ENCODE data around the gene TMEM87A.
A peak's percentile ranks its signal among the peaks of the same experiment; 100 is the strongest.
"Not testable (repeated sequence)": the region's sequence is repeated elsewhere in the genome, so short reads cannot be mapped to it uniquely, and the experiment has no call there.

TMEM87A gene, protein sequence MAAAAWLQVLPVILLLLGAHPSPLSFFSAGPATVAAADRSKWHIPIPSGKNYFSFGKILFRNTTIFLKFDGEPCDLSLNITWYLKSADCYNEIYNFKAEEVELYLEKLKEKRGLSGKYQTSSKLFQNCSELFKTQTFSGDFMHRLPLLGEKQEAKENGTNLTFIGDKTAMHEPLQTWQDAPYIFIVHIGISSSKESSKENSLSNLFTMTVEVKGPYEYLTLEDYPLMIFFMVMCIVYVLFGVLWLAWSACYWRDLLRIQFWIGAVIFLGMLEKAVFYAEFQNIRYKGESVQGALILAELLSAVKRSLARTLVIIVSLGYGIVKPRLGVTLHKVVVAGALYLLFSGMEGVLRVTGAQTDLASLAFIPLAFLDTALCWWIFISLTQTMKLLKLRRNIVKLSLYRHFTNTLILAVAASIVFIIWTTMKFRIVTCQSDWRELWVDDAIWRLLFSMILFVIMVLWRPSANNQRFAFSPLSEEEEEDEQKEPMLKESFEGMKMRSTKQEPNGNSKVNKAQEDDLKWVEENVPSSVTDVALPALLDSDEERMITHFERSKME

DNA sequence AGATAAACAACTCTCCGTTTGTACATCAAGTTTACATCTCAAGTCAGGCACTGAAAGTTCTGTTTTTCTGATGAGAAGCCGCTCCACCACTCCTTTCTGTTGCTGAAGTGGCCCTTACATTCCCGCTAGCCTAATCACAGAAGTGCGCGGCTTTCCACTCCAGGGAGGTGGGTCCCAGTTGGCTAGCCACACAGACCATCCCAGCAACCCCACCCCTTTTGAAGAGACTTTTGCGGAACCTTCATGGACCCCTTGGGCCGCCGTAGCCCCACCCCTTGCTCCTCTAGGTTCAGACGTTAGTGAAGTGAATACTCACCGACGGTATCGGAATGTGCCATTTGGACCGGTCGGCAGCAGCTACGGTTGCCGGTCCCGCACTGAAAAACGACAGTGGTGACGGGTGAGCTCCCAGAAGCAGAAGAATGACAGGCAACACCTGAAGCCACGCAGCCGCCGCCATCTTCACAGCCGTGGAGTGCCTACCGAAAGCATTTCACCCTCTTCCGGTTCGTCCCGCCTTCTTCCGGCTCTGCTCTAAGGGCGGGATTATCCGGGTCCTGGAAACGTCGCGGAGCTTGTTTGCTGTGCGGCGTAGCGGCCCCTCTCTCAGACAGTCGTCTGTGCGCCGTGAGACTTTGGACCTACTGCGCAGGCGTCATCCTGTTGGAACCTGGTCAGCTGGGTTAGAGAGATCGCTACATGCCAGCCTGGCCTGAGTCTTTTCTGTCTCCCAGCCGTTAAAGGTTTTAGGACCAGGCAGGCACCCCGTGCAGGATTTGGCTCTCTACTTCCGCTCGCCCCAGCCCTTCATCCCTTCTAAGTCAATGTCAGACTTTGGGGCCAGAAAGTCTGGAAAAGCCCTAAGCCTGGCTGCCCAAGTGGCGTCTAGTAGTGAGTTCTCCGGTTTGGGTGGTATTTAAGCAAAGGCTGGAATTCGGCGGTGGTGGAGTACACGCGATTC lies at the start of gene TMEM87A, which contains the start of gene GANC:
TMEM87A (minus strand) TSS at position 495 of the 961 bp plus-strand sequence; CDS start at position 460, 35 bp downstream.
GANC (plus strand) TSS at position 263 of the 961 bp plus-strand sequence. CDS start 1,281 bp downstream, outside the sequence.
- Mint-ChIP-seq H3K36me3 (peaks cover 50% of the 10 kb centered on the region), H3K4me3 (peak within 1 kb of the TSS; percentile 98), H3K27ac (peak within 1 kb of the TSS; percentile 99), H3K9me3 (no peaks in the 10 kb centered on the region), H3K4me1 (peaks cover 46% of the 10 kb centered on the region)
- DNase-seq (ENCODE audit: low spot score in 2 of 2) = peak; percentile 81 to 97
- ATAC-seq = peak; percentile 97

DNA sequence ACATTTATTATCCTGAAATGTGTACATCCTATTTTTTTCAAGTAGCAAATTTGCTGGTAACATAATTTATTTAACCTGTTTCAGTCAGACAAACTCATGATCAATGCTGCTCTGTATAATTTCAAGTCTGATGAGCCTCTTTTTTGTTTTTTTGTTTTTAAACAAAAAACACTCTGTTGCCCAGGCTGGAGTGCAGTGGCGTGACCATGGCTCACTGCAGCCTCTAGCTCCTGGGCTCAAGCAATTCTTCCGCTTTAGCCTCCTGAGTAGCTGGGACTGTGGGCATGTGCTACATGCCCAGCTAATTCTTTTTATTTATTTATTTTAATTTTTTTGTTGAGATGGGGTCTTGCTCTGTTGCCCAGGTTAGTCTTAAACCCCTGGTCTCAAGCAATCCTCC lies 46.0 kb upstream of the TMEM87A start:
- H3K4me1 Mint-ChIP-seq = no peaks in the 10 kb centered on the region
- no peak for DNase-seq (ENCODE audit: low spot score in 2 of 2)
- H3K27ac Mint-ChIP-seq = no peak overlapping the region
- no peaks in the 10 kb centered on the region for H3K9me3 Mint-ChIP-seq
- H3K4me3 Mint-ChIP-seq = no peak overlapping the region
- H3K36me3 Mint-ChIP-seq = peaks cover 14% of the 10 kb centered on the region
- no peak for ATAC-seq

DNA sequence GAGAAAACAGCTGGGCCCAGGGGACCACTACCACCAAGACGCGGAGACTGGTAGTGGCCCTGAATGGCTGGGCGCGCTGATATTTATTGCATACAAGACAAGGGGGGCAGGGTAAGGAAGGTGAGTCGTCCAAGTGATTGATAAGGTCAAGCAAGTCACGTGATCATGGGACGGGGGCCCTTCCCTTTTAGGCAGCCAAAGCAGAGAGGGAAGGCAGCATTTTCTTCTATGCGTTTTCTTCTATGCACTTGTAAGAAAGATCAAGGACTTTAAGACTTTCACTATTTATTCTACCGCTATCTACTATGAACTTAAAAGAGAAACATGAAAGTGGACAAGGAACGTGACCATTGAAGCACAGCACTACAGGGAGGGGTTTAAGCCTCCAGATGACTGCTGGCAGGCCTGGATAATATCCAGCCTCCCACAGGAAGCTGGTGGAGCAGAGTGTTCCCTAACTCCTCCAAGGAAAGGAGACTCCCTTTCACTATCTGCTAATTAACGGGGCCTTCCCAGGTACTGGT lies 43.1 kb upstream of the TMEM87A start:
- not testable (repeated sequence) for ATAC-seq; DNase-seq (ENCODE audit: low spot score in 2 of 2); H3K4me1 Mint-ChIP-seq; H3K36me3 Mint-ChIP-seq; H3K27ac Mint-ChIP-seq; H3K9me3 Mint-ChIP-seq; H3K4me3 Mint-ChIP-seq

DNA sequence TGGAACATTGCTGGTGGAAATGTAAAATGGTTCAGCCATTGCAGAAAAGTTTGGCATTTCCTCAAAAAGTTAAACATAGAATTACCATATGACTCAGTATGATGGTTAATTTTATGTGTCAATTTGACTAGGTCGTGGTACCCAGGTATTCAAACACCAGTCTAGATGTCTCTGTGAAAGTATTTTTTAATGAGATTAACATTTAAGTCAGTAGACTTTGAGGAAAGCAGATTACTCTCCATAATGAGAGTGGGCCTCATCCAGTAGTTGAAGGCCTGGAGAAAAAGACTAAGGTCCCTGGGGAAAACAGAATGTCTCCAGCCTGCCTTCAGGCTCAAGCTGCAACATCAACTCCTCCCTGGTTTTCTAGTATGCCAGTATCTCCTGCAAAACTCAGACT lies 42.3 kb upstream of the TMEM87A start:
- DNase-seq (ENCODE audit: low spot score in 2 of 2) = no peak
- Mint-ChIP-seq H3K4me3 (no peak overlapping the region), H3K4me1 (no peaks in the 10 kb centered on the region), H3K9me3 (no peaks in the 10 kb centered on the region), H3K27ac (no peak overlapping the region), H3K36me3 (peaks cover 17% of the 10 kb centered on the region)
- ATAC-seq = peak; percentile 45

DNA sequence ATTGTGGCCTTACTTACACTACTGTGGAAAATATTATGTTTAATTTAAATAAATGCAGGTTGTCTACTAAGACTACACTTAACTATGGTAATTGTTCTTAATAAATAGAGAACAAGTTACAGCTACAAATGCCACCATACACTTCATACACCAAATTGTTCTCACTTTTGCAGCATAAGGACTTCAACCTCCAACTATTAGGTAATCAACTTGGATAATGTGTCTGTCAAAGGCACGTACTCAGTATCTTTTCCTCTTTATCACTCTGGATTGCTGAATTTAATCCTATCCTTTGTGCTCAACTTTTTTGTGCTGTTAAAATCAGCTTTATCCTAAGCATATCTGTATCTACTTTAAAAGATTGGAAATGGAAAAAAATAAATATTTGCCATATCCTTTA lies 41.6 kb upstream of the TMEM87A start:
- H3K4me3 Mint-ChIP-seq = no peak overlapping the region
- no peaks in the 10 kb centered on the region for H3K4me1 Mint-ChIP-seq
- no peak overlapping the region for H3K27ac Mint-ChIP-seq
- ATAC-seq = no peak
- H3K36me3 Mint-ChIP-seq = peaks cover 21% of the 10 kb centered on the region
- no peaks in the 10 kb centered on the region for H3K9me3 Mint-ChIP-seq
- DNase-seq (ENCODE audit: low spot score in 2 of 2) = no peak

DNA sequence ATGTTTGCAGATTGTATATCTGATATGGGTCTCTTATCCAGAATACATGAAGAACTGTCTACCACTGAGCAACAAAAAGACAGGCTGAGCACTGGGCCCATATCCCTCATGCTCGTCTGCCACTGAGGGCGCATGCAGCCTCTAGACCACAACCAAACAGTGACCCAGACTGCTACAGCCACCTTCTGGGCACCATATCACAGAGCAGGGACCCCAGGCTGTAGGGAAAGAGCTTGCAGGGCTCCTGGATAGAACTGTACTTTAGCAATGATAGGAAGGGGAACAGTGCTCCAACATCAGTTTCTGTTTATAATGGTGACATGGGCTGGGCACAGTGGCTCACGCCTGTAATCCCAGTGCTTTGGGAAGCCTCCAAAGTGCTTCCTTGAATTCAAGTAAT lies 40.2 kb upstream of the TMEM87A start:
- no peaks in the 10 kb centered on the region for H3K4me1 Mint-ChIP-seq
- H3K36me3 Mint-ChIP-seq = peaks cover 30% of the 10 kb centered on the region
- H3K27ac Mint-ChIP-seq = no peak overlapping the region
- H3K4me3 Mint-ChIP-seq = no peak overlapping the region
- ATAC-seq = no peak
- no peak for DNase-seq (ENCODE audit: low spot score in 2 of 2)
- no peaks in the 10 kb centered on the region for H3K9me3 Mint-ChIP-seq

DNA sequence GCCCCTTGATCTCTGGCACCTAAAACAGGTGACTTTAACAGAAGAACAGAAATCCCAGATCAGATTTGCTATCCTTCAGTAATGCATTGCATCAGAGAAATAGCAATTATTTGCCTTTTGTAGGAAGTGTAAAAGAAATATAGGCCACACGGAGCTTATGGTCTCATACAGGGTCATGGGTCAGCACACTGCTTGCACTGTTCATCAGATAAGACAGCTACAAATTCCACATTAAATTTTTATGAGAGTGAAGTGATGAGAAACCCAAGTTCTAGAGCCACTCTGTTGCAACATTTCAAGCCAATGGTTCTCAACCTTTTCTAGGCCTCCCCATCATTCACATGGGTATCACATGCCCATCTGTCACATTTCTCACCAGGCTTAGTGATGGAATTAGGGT lies 33.4 kb upstream of the TMEM87A start:
- peaks cover 7% of the 10 kb centered on the region for H3K9me3 Mint-ChIP-seq
- no peak overlapping the region for H3K4me3 Mint-ChIP-seq
- DNase-seq (ENCODE audit: low spot score in 2 of 2) (no peak), ATAC-seq (no peak)
- no peak overlapping the region for H3K27ac Mint-ChIP-seq
- H3K4me1 Mint-ChIP-seq = no peaks in the 10 kb centered on the region
- H3K36me3 Mint-ChIP-seq = peaks cover 32% of the 10 kb centered on the region

DNA sequence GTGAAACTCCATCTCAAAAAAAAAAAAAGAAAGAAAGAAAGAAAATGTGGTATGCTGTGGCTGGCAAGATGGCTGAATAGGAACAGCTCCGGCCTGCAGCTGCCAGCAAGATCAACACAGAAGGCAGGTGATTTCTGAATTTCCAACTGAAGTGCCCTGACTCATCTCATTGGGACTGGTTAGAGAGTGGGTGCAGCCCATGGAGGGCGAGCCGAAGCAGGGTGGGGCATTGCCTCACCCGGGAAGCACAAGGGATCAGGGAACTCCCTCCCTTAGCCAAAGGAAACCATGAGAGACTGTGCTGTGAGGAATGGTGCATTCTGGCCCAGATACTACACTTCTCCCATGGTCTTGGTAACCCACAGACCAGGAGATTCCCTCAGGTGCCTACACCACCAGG lies 27.8 kb upstream of the TMEM87A start:
- not testable (repeated sequence) for DNase-seq (ENCODE audit: low spot score in 2 of 2); H3K9me3 Mint-ChIP-seq; ATAC-seq; H3K27ac Mint-ChIP-seq; H3K4me1 Mint-ChIP-seq; H3K4me3 Mint-ChIP-seq
- H3K36me3 Mint-ChIP-seq = peaks cover 21% of the 10 kb centered on the region

DNA sequence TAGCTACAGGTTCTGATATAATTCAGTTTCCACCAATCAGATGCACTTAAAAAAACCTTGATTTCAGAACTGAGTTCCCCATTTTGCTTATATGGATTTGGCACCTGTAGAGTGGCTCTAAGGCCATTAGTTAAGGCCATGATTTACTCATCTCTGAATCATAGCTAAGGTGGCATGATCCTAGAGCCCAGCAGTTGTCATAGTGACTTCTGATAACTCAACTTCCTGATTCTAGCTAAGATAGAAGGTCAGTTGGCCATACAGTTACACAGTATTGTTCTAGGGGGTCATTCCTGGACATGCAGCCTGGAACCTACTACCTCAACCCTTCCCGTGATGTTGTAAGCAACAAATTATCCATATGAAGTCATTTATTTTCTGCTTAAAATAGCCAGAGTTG lies 15.9 kb upstream of the TMEM87A start:
- Mint-ChIP-seq H3K36me3 (peaks cover 15% of the 10 kb centered on the region), H3K9me3 (no peaks in the 10 kb centered on the region), H3K27ac (no peak overlapping the region), H3K4me3 (no peak overlapping the region), H3K4me1 (no peaks in the 10 kb centered on the region)
- peak; percentile 52 for ATAC-seq
- DNase-seq (ENCODE audit: low spot score in 2 of 2) = no peak

DNA sequence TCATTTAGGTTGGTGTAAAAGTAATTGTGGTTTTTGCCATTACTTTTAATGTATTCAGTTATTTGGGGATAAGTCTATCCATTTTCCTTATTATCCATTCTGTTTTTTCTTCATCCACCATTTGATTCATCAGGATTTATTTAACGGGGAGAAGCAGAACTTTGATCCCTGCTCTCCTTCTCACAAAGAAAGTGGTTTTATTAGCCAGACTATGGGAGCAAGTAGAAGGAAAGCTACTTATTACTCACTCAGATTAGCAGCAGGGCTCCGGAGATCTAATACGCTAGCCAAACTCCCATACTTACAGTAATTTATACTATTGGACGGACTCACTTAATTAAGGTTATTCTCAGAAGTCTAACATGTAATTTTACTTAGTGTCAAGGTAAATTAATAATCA lies 14.7 kb upstream of the TMEM87A start:
- Mint-ChIP-seq H3K36me3 (peaks cover 15% of the 10 kb centered on the region), H3K4me3 (no peak overlapping the region), H3K27ac (no peak overlapping the region), H3K9me3 (no peaks in the 10 kb centered on the region), H3K4me1 (no peaks in the 10 kb centered on the region)
- ATAC-seq (no peak), DNase-seq (ENCODE audit: low spot score in 2 of 2) (no peak)

DNA sequence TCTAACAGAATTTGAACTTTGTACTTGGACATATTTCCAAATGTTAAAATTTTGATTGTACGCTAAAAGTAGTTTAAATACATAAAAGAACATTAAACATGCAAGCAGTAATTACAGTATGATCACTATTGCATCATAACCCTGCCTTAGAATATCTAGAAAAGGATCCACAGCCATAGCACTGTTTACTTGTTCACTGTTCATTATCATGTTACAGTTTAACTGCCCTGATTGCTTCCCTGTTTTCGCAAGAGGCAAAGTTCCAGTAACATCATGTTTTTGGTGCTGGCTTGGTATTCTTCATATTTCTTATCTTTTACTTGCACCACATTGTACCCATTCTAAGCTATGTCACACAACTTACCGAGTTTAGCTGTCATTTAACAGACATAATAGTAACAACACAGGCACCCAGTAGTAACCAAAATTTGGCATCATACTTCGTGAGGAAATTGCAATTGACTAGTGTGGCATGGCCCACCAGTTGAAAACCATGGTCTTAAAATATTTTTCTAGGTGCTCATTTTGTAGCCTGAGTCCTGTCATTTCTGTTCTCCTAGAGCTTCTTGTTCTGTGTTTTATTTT lies 13.3 kb upstream of the TMEM87A start:
- Mint-ChIP-seq H3K27ac (no peak overlapping the region), H3K4me1 (no peaks in the 10 kb centered on the region)
- no peak for DNase-seq (ENCODE audit: low spot score in 2 of 2)

DNA sequence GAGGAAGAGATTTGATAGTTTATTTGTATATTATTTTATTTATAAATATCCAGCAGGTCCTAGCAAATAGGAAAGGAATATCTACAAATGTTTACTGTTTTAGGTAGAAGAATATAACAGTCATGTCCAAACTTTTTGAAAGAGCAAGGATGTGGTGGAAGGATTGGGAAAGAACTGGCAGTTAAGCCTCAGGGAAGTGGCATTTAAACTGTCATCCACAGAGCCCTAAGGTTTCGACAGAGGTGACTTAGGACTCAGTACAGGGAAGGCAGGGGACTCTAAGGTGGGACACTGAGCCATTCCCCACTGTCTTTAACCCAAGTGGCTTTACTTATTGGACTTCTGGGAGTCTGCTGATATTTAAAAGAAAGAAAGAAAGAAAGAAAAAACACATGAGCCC lies 11.8 kb upstream of the TMEM87A start:
- no peak for DNase-seq (ENCODE audit: low spot score in 2 of 2)
- no peaks in the 10 kb centered on the region for H3K9me3 Mint-ChIP-seq
- H3K4me3 Mint-ChIP-seq = no peak overlapping the region
- no peak overlapping the region for H3K27ac Mint-ChIP-seq
- H3K4me1 Mint-ChIP-seq = no peaks in the 10 kb centered on the region
- H3K36me3 Mint-ChIP-seq = peaks cover 15% of the 10 kb centered on the region
- no peak for ATAC-seq

More for the DNA sequence above, 13.3 kb upstream of the TMEM87A start:
- no peaks in the 10 kb centered on the region for H3K9me3 Mint-ChIP-seq
- H3K4me3 Mint-ChIP-seq = no peak overlapping the region
- H3K36me3 Mint-ChIP-seq = peaks cover 15% of the 10 kb centered on the region
- no peak for ATAC-seq

DNA sequence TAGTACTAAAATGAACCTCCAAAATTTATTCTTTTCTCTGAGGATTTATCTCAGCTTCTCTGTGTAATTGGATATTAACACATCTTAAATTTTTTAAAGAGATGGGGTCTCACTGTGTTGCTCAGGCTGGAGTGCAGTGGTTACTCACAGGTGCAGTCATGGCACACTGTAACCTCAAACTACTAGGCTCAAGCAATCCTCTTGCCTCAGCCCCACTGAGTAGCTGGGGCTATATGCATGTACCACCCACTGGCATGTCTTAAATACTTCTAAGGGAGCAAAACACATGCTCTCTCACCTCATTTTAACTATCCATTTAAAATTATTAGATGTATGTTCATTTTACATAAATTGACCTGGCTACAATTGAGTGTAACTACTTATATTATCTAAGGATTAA lies 11.3 kb upstream of the TMEM87A start:
- Mint-ChIP-seq H3K36me3 (peaks cover 14% of the 10 kb centered on the region), H3K9me3 (no peaks in the 10 kb centered on the region), H3K27ac (no peak overlapping the region), H3K4me3 (no peak overlapping the region), H3K4me1 (no peaks in the 10 kb centered on the region)
- DNase-seq (ENCODE audit: low spot score in 2 of 2) (no peak), ATAC-seq (no peak)

DNA sequence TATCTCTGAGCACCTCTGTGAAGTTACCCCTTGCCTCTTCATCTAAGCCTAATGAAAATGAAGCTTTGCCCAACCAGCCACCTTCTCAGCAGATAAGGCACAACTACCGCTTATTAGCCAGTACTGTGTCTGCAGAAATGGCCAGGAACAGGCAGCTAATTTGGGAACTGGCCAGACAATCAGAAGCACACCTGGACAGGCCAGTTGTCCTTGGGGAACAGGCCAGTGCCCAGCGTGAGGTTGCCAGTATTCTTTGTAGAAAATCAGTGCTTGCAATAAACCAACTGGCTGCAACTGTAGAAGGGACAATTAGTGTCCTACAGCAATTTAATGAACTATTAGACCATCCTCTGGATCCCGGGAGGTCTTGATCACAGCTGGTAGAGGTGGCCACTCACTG lies 10.4 kb upstream of the TMEM87A start:
- H3K4me3 Mint-ChIP-seq = no peak overlapping the region
- H3K4me1 Mint-ChIP-seq = no peaks in the 10 kb centered on the region
- DNase-seq (ENCODE audit: low spot score in 2 of 2) (no peak), ATAC-seq (no peak)
- no peaks in the 10 kb centered on the region for H3K9me3 Mint-ChIP-seq
- H3K36me3 Mint-ChIP-seq = peaks cover 5% of the 10 kb centered on the region
- H3K27ac Mint-ChIP-seq = peak overlapping the region; percentile 17

DNA sequence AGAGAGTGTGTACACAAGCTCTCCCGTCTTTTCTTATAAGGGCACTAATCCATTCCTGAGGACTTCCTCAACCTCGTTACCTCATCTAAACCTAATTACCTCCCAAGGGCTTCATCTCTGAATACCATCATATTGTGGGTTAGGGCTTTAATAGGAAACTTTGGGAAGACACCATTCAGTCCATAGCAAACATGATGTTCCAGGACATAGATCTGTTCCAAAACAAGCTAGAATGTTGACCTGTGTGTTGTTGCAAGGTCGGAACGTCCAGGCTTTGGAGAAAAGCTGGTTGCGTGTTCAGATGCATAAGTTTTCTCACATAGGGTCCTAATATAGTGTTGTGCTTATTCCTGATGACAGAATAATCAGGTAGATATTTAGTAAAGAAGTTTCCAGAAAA lies 9.7 kb upstream of the TMEM87A start:
- Mint-ChIP-seq H3K4me1 (no peaks in the 10 kb centered on the region), H3K4me3 (no peak overlapping the region), H3K36me3 (peaks cover 3% of the 10 kb centered on the region), H3K27ac (peak overlapping the region; percentile 17), H3K9me3 (no peaks in the 10 kb centered on the region)
- DNase-seq (ENCODE audit: low spot score in 2 of 2) = no peak
- ATAC-seq = no peak
